H9 (cell line): ENCODE data around the gene PTGDR. TPM values are rescaled to one million over a fixed set of nuclear protein-coding genes. Genes with fewer than 3 reads are reported as not detected.

ENCODE experiments used
- DNase-seq: peaks from one replicate; pipeline ENCODE4 v3.0.0-alpha.2; 2017
- H2AFZ ChIP-seq: one replicate; pipeline ENCODE4 v1.6.1; 2013; ENCODE audit warnings: mild to moderate bottlenecking, low read length, control low read depth, moderate library complexity
- H2AK5ac ChIP-seq: 2 replicates; pipeline ENCODE4 v1.6.1; 2013; ENCODE audit warnings: low read length, control low read depth, mixed read lengths; ENCODE audit not compliant: insufficient read length
- H2BK120ac ChIP-seq: one replicate; pipeline ENCODE4 v1.6.1; 2013; ENCODE audit warnings: low read depth, mild to moderate bottlenecking, low read length, control low read depth, inconsistent platforms; ENCODE audit not compliant: poor library complexity, severe bottlenecking
- H2BK12ac ChIP-seq: 2 replicates; pipeline ENCODE4 v1.6.1; 2013; ENCODE audit warnings: low read length, control low read depth, mixed read lengths, low read depth; ENCODE audit not compliant: insufficient read length
- H2BK15ac ChIP-seq: 2 replicates; pipeline ENCODE4 v1.6.1; 2013; ENCODE audit warnings: low read depth, low read length, control low read depth
- H2BK20ac ChIP-seq: one replicate; pipeline ENCODE4 v1.6.1; 2013; ENCODE audit warnings: low read depth, mild to moderate bottlenecking, low read length, control low read depth, inconsistent platforms; ENCODE audit not compliant: poor library complexity, severe bottlenecking
- H2BK5ac ChIP-seq: 2 replicates; pipeline ENCODE4 v1.6.1; 2013; ENCODE audit warnings: low read length, control low read depth, mixed read lengths; ENCODE audit not compliant: insufficient read length
- H3K14ac ChIP-seq: 2 replicates; pipeline ENCODE4 v1.6.1; 2013; ENCODE audit warnings: low read length, control low read depth; ENCODE audit not compliant: insufficient read depth
- H3K18ac ChIP-seq: 2 replicates; pipeline ENCODE4 v1.6.1; 2013; ENCODE audit warnings: low read depth, mild to moderate bottlenecking, mixed read lengths, low read length, control low read depth; ENCODE audit not compliant: insufficient read length
- H3K23ac ChIP-seq: 2 replicates; pipeline ENCODE4 v1.6.1; 2013; ENCODE audit warnings: low read length, control low read depth, mixed read lengths, low read depth; ENCODE audit not compliant: insufficient read length
- H3K23me2 ChIP-seq: 2 replicates; pipeline ENCODE4 v1.6.1; 2013; ENCODE audit warnings: low read depth, mild to moderate bottlenecking, mixed read lengths, low read length, control low read depth; ENCODE audit not compliant: insufficient read length, poor library complexity, severe bottlenecking
- H3K27ac ChIP-seq: 2 replicates; pipeline ENCODE4 v1.5.1; 2013; ENCODE audit warnings: low read length, control low read depth, mixed read lengths, low read depth; ENCODE audit not compliant: insufficient read length
- H3K27me3 ChIP-seq: 2 replicates; pipeline ENCODE4 v1.6.1; 2013; ENCODE audit warnings: low read length, control low read depth, inconsistent platforms; ENCODE audit not compliant: insufficient read depth
- H3K4ac ChIP-seq: 2 replicates; pipeline ENCODE4 v1.6.1; 2013; ENCODE audit warnings: low read depth, mild to moderate bottlenecking, control low read depth, inconsistent platforms, low read length, moderate library complexity
- H3K4me1 ChIP-seq: 2 replicates; pipeline ENCODE4 v1.6.1; 2013; ENCODE audit warnings: low read length, control low read depth, inconsistent platforms; ENCODE audit not compliant: insufficient read depth
- H3K4me2 ChIP-seq: 2 replicates; pipeline ENCODE4 v1.6.1; 2013; ENCODE audit warnings: low read length, control low read depth, mixed read lengths; ENCODE audit not compliant: insufficient read length, insufficient read depth
- H3K56ac ChIP-seq: 2 replicates; pipeline ENCODE4 v1.6.1; 2013; ENCODE audit warnings: low read depth, mild to moderate bottlenecking, mixed read lengths, low read length, control low read depth; ENCODE audit not compliant: insufficient read length
- H3K79me1 ChIP-seq: 2 replicates; pipeline ENCODE4 v1.6.1; 2013; ENCODE audit warnings: low read depth, mild to moderate bottlenecking, moderate library complexity, low read length, control low read depth, inconsistent platforms; ENCODE audit not compliant: insufficient read depth, poor library complexity, severe bottlenecking
- H3K79me2 ChIP-seq: 2 replicates; pipeline ENCODE4 v1.6.1; 2013; ENCODE audit warnings: low read length, control low read depth, inconsistent platforms; ENCODE audit not compliant: insufficient read depth
- H3K9ac ChIP-seq: 2 replicates; pipeline ENCODE4 v1.6.1; 2013; ENCODE audit warnings: low read length, control low read depth, mixed read lengths; ENCODE audit not compliant: insufficient read length; ENCODE audit errors: extremely low read depth
- H3K9me3 ChIP-seq: one replicate; pipeline ENCODE4 v1.6.1; 2013; ENCODE audit warnings: low read depth, low read length, inconsistent platforms; ENCODE audit not compliant: control insufficient read depth
- H3T11ph ChIP-seq: one replicate; pipeline ENCODE4 v1.6.1; 2013; ENCODE audit warnings: mild to moderate bottlenecking, low read length, control low read depth, inconsistent platforms
- H4K20me1 ChIP-seq: one replicate; pipeline ENCODE4 v1.6.1; 2013; ENCODE audit not compliant: control insufficient read depth, insufficient read length, insufficient read depth
- H4K5ac ChIP-seq: 2 replicates; pipeline ENCODE4 v1.6.1; 2013; ENCODE audit warnings: low read depth, mild to moderate bottlenecking, mixed read lengths, low read length, control low read depth; ENCODE audit not compliant: insufficient read length
- H4K8ac ChIP-seq: replicated peaks from 2 replicates; pipeline ENCODE4 v1.6.1; 2013; ENCODE audit warnings: low read length, control low read depth, mixed read lengths, low read depth; ENCODE audit not compliant: insufficient read length
- H4K91ac ChIP-seq: 2 replicates; pipeline ENCODE4 v1.6.1; 2013; ENCODE audit warnings: low read depth, mild to moderate bottlenecking, moderate library complexity, mixed read lengths, low read length, control low read depth; ENCODE audit not compliant: insufficient read length
- H3K27ac Mint-ChIP-seq, 3 experiments: 2 replicates in 2 of 3; 3 replicates in 1 of 3; pipeline ENCODE4 v1.8.0; 2020 to 2021; ENCODE audit warnings: mixed read lengths in 3 of 3, mild to moderate bottlenecking in 1 of 3, moderate library complexity in 1 of 3
- H3K27me3 Mint-ChIP-seq: 2 replicates; pipeline ENCODE4 v1.8.0; 2021; ENCODE audit warnings: low read depth, mild to moderate bottlenecking, moderate library complexity, mixed read lengths
- H3K36me3 Mint-ChIP-seq, 3 experiments: 2 replicates in 2 of 3; 3 replicates in 1 of 3; pipeline ENCODE4 v1.8.0; 2020 to 2021; ENCODE audit warnings: low read depth in 3 of 3, mixed read lengths in 3 of 3; ENCODE audit not compliant: insufficient read depth in 1 of 3
- H3K4me1 Mint-ChIP-seq, 2 experiments: 2 replicates each; pipeline ENCODE4 v1.8.0; 2020; ENCODE audit warnings: mixed read lengths in 2 of 2
- H3K4me3 Mint-ChIP-seq, 2 experiments: 2 replicates in 1 of 2; 3 replicates in 1 of 2; pipeline ENCODE4 v1.8.0; 2020 to 2021; ENCODE audit warnings: mild to moderate bottlenecking in 2 of 2, mixed read lengths in 2 of 2, moderate library complexity in 1 of 2
- H3K9me3 Mint-ChIP-seq, 2 experiments: 2 replicates in 1 of 2; 3 replicates in 1 of 2; pipeline ENCODE4 v1.8.0; 2020; ENCODE audit warnings: mild to moderate bottlenecking in 2 of 2, mixed read lengths in 2 of 2, moderate library complexity in 1 of 2
- WGBS: extraction: QIAGEN DNeasy Blood & Tissue Kit; methylation state at CpG from one replicate; pipeline ENCODE4 v1.1.7; 2013; ENCODE audit warnings: missing lambda C conversion rate, low lambda C conversion rate, mixed read lengths; ENCODE audit not compliant: insufficient read length; ENCODE audit errors: extremely low coverage; 5-methylcytosine and 5-hydroxymethylcytosine counted together
- total RNA-seq: library from RNA; stranded (reverse); gene quantifications from 2 replicates; pipeline ENCODE4 v1.2.1, GENCODE V29; 2021
- TF ChIP-seq, protein P1 (sequence below): fragments of 200-600 bp; sonication (generic); conservative IDR thresholded peaks from 3 replicates; pipeline ENCODE4 v1.8.0; 2021; ENCODE audit warnings: antibody characterized with exemption, mild to moderate bottlenecking

The PTGDR gene
- total RNA-seq, 1 experiment from 2014 or later = not detected

DNA sequence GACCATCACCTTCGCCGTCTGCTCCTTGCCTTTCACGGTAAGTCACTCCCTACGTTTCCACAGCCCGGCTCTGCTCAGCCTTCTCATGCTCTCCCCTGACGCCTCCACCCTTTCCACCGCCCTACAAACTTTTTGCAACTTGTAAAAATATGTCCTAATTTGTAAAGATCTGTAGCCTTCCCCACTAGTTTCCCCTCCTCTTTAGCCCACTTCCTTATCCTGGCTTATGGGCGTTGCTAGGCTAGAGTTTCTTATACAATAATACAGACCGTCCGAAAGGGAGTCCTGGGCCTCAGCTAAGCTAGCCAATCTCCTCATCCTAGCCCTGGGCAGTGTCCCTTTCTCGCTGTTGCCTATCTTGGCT, 47.8 kb downstream of the PTGDR start:
- DNase-seq = no peak
- H2AFZ ChIP-seq = no peak overlapping the region
- no peak overlapping the region for H2BK5ac ChIP-seq
- no peak overlapping the region for H4K5ac ChIP-seq
- H3K9ac ChIP-seq = no peak overlapping the region
- 0 out of 2 replicates have a peak, but pooled peaks cover 2% of the 10 kb centered on the region for H3K4me1 ChIP-seq
- no CpG with 5 or more reads among the region's 11 CpGs for WGBS
- H3K79me1 ChIP-seq = no peaks in the 10 kb centered on the region
- H2BK15ac ChIP-seq = no peak overlapping the region
- H2BK120ac ChIP-seq = no peak overlapping the region
- Mint-ChIP-seq H3K4me3 (peak overlapping the region; percentile 77 to 98), H3K9me3 (no peaks in the 10 kb centered on the region), H3K4me1 (peaks cover 19 to 22% of the 10 kb centered on the region in 2 experiments), H3K36me3 (peaks cover 0 to 5% (median 0%) of the 10 kb centered on the region in 3 experiments; a peak in 3 of 7 replicates), H3K27me3 (peaks cover 76% of the 10 kb centered on the region), H3K27ac (no peak overlapping the region)
- no peak overlapping the region for H3K4ac ChIP-seq
- no peak overlapping the region for H3K14ac ChIP-seq
- no peak overlapping the region for H4K91ac ChIP-seq
- peak overlapping the region; percentile 86 for H3K4me2 ChIP-seq
- H3K27me3 ChIP-seq = peaks cover 37% of the 10 kb centered on the region; the same call in 1 of the 2 replicates
- no peak overlapping the region for H3K23ac ChIP-seq
- no peak overlapping the region for H3T11ph ChIP-seq
- no peak overlapping the region for H3K18ac ChIP-seq
- no peaks in the 10 kb centered on the region for H3K9me3 ChIP-seq
- no peaks in the 10 kb centered on the region for H3K79me2 ChIP-seq
- H3K27ac ChIP-seq = no peak overlapping the region
- H2BK20ac ChIP-seq = no peak overlapping the region
- H4K8ac ChIP-seq = no peak overlapping the region
- TF ChIP-seq, protein P1, sequence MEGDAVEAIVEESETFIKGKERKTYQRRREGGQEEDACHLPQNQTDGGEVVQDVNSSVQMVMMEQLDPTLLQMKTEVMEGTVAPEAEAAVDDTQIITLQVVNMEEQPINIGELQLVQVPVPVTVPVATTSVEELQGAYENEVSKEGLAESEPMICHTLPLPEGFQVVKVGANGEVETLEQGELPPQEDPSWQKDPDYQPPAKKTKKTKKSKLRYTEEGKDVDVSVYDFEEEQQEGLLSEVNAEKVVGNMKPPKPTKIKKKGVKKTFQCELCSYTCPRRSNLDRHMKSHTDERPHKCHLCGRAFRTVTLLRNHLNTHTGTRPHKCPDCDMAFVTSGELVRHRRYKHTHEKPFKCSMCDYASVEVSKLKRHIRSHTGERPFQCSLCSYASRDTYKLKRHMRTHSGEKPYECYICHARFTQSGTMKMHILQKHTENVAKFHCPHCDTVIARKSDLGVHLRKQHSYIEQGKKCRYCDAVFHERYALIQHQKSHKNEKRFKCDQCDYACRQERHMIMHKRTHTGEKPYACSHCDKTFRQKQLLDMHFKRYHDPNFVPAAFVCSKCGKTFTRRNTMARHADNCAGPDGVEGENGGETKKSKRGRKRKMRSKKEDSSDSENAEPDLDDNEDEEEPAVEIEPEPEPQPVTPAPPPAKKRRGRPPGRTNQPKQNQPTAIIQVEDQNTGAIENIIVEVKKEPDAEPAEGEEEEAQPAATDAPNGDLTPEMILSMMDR = no peak
- no peak overlapping the region for H2AK5ac ChIP-seq
- H4K20me1 ChIP-seq = no peaks in the 10 kb centered on the region
- H3K56ac ChIP-seq = no peak overlapping the region
- peaks cover 12% of the 10 kb centered on the region for H3K23me2 ChIP-seq
- no peak overlapping the region for H2BK12ac ChIP-seq
